Right renal cortex interstitium (tissue), 3 donors: Measurements from ENCODE around the gene PCDHGA6. TPM values are rescaled to one million over a fixed set of nuclear protein-coding genes. Genes with fewer than 3 reads are reported as not detected.
"Not testable (repeated sequence)": the region's sequence is repeated elsewhere in the genome, so short reads cannot be mapped to it uniquely, and the experiment has no call there.

ENCODE experiments used
- DNase-seq, 3 donors: peaks; one replicate each; pipeline ENCODE4 v3.0.0-alpha.2; 2013; ENCODE audit warnings: low read depth in 3 of 3, low spot score in 2 of 3
- polyA plus RNA-seq, 3 donors: library from polyadenylated mRNA; unstranded; fragments of 120-200 nt; gene quantifications; one replicate each; pipeline ENCODE4 v1.2.1, GENCODE V29; 2013; ENCODE audit not compliant: insufficient read length in 3 of 3

The PCDHGA6 gene
- polyA plus RNA-seq, 3 donors: 4.2 to 7.8 (median 5.8) TPM

DNA sequence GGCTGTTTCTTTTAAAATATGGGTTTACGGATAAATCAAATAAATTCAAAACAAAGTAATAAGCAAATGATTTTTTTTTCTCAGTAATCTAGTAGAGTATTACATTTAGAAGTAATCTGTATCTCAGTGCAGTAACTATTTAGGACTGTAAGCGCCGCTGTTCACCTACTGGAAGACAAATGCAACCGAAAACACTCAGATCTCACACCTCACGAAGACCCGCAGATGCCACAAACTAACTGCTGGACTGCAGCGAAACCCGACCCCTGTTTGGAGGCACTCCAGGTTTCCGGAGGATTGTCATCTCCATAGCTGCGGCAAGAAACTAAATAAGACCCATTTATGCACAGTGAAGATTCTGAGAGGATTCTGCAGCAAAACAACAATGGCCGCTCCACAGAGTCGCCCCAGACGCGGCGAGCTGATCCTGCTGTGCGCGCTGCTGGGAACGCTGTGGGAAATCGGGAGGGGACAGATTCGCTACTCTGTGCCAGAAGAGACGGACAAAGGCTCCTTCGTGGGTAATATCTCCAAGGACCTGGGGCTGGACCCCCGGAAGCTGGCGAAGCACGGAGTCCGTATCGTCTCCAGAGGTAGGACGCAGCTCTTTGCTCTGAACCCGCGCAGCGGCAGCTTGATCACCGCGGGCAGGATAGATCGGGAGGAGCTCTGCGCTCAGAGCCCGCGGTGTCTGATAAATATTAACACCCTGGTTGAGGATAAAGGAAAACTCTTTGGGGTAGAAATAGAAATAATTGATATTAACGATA lies 18.9 kb downstream of the PCDHGA6 start, which contains the start of gene PCDHGA8:
TSS of gene PCDHGA8 (plus strand) at position 205 of the 770 bp plus-strand sequence. CDS start at position 386, 181 bp downstream.
- DNase-seq: no peak

DNA sequence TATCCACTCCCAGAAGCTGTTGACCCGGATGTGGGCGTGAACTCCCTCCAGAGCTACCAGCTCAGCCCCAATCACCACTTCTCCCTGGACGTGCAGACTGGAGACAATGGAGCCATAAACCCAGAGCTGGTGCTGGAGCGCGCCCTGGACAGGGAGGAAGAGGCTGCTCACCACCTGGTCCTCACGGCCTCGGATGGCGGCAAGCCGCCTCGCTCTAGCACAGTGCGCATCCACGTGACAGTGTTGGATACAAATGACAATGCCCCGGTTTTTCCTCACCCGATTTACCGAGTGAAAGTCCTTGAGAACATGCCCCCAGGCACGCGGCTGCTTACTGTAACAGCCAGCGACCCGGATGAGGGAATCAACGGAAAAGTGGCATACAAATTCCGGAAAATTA lies 19.6 kb downstream of the PCDHGA6 start:
- DNase-seq: no peak

DNA sequence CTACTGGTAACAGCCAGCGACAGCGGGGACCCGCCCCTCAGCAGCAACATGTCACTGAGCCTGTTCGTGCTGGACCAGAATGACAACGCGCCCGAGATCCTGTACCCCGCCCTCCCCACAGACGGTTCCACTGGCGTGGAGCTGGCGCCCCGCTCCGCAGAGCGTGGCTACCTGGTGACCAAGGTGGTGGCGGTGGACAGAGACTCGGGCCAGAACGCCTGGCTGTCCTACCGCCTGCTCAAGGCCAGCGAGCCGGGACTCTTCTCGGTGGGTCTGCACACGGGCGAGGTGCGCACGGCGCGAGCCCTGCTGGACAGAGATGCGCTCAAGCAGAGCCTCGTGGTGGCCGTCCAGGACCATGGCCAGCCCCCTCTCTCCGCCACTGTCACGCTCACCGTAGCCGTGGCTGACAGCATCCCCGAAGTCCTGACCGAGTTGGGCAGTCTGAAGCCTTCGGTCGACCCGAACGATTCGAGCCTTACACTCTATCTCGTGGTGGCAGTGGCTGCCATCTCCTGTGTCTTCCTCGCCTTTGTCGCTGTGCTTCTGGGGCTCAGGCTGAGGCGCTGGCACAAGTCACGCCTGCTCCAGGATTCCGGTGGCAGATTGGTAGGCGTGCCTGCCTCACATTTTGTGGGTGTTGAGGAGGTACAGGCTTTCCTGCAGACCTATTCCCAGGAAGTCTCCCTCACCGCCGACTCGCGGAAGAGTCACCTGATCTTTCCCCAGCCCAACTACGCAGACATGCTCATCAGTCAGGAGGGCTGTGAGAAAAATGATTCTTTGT lies 20.9 kb downstream of the PCDHGA6 start:
- not testable (repeated sequence) for DNase-seq

DNA sequence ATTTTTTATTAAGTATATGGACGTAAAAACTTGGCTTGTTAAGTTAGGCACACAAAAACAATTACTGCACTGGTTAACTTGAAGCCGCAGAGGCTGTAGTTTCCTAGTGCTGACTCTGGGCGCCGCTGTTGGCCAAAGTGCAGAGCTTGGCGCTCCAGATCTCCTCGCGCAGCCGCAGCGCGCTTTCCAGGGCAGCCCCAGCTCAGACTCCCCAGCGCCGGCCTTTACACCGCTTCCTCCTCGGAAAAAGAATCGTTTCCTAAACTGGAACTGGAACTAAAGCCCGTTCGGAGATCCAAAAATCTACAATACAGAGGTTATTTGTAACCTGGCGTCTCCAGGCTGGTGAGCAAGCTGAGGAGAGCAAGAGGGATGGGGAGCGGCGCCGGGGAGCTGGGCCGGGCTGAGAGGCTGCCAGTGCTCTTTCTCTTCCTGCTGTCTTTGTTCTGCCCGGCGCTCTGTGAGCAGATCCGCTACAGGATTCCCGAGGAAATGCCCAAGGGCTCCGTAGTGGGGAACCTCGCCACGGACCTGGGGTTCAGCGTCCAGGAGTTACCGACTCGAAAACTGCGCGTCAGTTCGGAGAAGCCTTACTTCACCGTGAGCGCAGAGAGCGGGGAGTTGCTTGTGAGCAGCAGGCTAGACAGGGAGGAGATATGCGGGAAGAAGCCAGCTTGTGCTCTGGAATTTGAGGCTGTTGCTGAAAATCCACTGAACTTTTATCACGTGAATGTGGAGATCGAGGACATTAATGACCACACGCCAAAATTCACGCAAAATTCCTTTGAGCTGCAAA lies 24.3 kb downstream of the PCDHGA6 start, which contains the start of gene PCDHGB5:
TSS of gene PCDHGB5 (plus strand) at position 192 of the 796 bp plus-strand sequence. CDS start at position 373, 181 bp downstream.
- not testable (repeated sequence) for DNase-seq

DNA sequence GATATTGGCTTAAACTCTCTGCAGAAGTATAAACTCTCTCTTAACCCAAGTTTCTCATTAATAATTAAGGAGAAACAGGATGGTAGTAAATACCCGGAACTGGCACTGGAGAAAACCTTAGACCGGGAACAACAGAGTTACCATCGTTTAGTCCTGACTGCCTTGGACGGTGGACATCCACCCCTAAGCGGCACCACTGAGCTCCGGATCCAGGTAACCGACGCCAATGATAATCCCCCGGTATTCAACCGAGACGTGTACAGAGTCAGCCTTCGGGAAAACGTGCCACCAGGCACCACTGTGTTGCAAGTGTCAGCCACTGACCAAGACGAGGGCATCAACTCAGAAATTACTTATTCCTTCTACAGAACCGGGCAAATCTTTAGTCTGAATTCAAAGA lies 24.9 kb downstream of the PCDHGA6 start:
- DNase-seq: no peak

DNA sequence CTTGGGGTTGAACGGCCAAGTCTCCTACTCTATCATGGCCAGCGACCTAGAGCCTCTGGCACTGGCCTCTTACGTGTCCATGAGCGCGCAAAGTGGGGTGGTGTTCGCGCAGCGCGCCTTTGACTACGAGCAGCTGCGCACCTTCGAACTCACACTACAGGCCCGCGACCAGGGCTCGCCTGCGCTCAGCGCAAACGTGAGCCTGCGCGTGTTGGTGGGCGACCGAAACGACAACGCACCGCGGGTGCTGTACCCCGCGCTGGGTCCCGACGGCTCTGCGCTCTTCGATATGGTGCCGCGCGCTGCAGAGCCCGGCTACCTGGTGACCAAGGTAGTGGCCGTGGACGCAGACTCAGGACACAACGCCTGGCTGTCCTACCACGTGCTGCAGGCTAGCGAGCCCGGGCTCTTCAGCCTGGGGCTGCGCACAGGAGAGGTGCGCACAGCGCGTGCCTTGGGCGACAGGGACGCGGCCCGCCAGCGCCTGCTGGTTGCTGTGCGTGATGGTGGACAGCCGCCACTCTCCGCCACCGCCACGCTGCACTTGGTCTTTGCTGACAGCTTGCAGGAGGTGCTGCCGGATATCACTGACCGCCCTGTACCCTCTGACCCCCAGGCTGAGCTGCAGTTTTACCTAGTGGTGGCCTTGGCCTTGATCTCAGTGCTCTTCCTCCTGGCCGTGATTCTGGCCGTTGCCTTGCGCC lies 26.0 kb downstream of the PCDHGA6 start:
- DNase-seq: no peak

DNA sequence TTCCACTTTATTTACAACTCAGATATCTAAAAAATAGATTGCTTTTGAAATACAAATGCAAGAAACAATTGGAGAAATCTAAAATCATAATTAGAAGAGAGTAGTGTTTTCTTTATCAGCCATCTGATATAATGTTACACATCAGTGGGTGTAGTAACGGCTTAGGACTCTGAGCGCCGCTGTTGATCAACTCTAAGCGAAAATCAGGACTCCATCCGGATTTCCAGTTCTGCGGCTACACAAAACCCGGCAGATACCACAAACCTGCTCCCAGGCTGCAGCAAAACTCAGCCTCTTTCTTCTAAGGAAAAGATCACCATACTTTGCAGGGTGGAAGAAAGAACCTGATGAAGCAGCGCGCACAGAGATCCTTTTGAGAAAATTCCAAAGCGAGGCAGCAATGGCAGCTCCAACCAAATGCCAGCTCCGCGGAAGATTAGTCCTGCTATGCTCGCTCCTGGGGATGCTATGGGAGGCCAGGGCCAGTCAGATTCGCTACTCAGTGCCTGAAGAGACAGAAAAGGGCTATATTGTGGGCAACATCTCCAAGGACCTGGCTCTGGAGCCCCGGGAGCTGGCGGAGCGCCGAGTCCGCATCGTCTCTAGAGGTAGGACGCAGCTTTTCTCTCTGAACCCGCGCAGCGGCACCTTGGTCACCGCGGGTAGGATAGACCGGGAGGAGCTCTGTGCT lies 29.0 kb downstream of the PCDHGA6 start, which contains the start of gene PCDHGA9:
TSS of gene PCDHGA9 (plus strand) at position 226 of the 691 bp plus-strand sequence. CDS start at position 401, 175 bp downstream.
- DNase-seq: no peak

DNA sequence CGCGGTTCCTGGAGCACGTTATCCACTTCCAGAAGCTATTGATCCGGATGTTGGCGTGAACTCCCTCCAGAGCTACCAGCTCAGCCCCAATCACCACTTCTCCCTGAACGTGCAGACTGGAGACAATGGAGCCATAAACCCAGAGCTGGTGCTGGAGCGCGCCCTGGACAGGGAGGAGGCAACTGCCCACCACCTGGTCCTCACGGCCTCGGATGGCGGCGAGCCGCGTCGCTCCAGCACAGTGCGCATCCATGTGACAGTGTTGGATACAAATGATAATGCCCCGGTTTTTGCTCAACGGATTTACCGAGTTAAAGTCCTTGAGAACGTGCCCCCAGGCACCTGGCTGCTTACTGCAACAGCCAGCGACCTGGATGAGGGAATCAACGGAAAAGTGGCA lies 29.7 kb downstream of the PCDHGA6 start:
- DNase-seq: no peak

DNA sequence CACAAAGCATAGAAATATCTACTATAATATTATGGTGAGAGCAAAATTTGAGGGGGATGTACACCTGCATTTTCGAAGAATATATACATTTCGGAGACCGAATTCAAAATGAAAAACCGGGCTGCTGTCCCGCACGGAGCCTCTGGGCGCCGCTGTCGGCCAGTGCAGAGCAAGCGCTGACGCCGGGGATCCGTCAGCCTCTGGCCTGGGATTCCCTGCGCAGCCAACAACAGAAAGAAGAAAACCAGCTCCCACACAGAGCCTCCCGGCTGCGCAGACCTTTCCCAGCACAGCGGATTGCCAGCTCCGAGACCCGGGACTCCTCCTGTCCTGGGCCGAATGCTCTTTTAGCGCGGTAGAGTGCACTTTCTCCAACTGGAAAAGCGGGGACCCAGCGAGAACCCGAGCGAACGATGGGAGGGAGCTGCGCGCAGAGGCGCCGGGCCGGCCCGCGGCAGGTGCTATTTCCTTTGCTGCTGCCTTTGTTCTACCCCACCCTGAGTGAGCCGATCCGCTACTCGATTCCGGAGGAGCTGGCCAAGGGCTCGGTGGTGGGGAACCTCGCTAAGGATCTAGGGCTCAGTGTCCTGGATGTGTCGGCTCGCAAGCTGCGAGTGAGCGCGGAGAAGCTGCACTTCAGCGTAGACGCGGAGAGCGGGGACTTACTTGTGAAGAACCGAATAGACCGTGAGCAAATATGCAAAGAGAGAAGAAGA lies 34.3 kb downstream of the PCDHGA6 start, which contains the start of gene PCDHGB6:
TSS of gene PCDHGB6 (plus strand) at position 232 of the 716 bp plus-strand sequence. CDS start at position 414, 182 bp downstream.
- DNase-seq: not testable (repeated sequence)

DNA sequence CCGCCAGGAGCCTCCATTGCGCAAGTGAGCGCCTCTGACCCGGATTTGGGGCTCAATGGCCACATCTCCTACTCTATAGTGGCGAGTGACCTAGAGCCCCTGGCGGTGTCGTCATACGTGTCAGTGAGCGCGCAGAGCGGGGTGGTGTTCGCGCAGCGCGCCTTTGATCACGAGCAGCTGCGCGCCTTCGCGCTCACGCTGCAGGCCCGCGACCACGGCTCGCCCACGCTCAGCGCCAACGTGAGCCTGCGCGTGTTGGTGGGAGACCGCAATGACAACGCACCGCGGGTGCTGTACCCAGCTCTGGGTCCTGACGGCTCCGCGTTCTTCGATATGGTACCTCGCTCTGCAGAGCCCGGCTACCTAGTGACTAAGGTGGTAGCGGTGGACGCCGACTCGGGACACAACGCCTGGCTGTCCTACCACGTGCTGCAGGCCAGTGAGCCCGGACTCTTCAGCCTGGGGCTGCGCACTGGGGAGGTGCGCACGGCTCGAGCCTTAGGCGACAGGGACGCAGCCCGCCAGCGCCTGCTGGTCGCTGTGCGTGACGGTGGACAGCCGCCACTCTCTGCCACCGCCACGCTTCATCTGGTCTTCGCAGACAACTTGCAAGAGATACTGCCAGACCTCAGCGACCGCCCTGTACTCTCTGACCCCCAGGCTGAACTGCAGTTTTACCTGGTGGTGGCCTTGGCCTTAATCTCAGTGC lies 36.1 kb downstream of the PCDHGA6 start:
- no peak for DNase-seq

DNA sequence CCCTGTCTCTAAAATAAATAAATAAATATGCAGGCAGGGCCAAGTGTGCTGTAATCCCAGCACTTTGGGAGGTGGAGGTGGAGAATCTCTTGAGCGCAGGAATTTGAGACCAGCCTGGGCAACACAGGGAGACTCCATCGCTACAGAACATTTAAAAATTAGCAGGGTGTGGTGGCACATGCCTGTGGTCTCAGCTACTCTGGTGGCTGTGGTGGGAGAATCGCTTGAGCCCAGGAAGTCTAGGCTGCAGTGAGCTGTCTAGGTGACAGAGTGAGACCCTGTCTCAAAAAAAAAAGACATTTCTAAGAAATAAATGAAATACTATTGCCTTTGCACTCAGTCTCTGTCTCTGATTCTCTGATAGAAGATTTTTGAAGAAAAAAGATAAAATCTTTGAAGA lies 37.9 kb downstream of the PCDHGA6 start:
- DNase-seq: no peak

DNA sequence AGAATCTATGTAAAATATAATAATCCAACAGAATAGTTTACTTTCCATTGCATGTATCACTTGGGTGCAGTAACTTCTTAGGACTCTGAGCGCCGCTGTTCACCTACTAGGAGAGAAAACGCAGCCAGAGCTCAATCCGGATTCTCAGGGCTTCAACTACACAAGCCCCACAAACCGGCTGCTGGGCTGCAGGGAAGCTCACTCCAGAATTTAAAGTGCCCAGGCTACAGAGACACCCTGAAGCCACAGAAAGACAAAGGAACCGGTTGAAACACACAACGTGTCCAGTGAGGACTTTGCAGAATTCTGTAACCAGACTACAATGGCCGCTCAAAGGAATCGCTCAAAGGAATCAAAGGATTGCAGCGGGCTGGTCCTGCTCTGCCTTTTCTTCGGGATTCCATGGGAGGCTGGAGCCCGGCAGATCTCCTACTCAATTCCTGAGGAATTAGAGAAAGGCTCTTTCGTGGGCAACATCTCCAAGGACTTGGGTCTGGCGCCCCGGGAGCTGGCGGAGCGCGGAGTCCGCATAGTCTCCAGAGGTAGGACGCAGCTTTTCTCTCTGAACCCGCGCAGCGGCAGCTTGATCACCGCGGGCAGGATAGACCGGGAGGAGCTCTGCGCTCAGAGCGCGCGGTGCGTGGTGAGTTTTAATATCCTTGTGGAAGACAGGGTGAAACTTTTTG lies 39.3 kb downstream of the PCDHGA6 start, which contains the start of gene PCDHGA10:
TSS of gene PCDHGA10 (plus strand) at position 134 of the 686 bp plus-strand sequence. CDS start at position 323, 189 bp downstream.
- no peak for DNase-seq

DNA sequence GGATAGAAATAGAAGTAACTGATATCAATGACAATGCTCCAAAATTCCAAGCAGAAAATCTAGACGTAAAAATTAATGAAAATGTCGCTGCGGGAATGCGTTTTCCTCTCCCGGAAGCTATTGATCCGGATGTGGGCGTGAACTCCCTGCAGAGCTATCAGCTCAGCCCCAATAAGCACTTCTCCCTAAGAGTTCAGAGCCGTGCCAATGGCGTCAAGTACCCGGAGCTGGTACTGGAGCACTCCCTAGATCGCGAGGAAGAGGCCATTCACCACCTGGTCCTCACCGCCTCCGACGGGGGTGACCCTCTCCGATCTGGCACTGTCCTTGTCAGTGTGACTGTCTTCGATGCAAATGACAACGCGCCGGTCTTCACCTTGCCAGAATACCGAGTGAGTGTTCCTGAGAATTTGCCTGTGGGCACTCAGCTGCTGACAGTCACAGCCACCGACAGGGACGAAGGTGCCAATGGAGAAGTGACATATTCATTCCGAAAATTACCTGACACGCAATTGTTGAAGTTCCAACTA lies 39.9 kb downstream of the PCDHGA6 start:
- DNase-seq: no peak

DNA sequence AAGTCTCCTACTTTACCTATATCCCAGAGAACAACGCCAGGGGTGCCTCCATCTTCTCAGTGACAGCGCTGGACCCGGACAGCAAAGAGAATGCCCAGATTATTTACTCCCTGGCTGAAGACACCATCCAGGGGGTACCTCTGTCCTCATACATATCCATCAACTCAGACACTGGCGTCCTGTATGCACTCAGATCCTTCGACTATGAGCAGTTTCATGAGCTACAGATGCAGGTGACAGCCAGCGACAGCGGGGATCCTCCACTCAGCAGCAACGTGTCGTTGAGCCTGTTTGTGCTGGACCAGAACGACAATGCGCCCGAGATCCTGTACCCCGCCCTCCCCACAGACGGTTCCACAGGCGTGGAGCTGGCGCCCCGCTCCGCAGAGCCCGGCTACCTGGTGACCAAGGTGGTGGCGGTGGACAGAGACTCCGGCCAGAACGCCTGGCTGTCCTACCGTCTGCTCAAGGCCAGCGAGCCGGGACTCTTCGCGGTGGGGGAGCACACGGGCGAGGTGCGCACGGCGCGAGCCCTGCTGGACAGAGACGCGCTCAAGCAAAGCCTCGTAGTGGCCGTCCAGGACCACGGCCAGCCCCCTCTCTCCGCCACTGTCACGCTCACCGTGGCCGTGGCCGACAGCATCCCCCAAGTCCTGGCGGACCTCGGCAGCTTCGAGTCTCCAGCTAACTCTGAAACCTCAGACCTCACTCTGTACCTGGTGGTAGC lies 41.0 kb downstream of the PCDHGA6 start:
- DNase-seq: not testable (repeated sequence)

DNA sequence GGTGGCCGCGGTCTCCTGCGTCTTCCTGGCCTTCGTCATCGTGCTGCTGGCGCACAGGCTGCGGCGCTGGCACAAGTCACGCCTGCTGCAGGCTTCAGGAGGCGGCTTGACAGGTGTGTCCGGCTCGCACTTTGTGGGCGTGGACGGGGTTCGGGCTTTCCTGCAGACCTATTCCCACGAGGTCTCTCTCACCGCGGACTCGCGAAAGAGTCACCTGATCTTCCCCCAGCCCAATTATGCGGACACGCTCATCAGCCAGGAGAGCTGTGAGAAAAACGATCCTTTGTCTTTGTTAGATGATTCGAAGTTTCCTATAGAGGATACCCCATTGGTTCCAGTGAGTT lies 41.6 kb downstream of the PCDHGA6 start:
- DNase-seq: not testable (repeated sequence)

DNA sequence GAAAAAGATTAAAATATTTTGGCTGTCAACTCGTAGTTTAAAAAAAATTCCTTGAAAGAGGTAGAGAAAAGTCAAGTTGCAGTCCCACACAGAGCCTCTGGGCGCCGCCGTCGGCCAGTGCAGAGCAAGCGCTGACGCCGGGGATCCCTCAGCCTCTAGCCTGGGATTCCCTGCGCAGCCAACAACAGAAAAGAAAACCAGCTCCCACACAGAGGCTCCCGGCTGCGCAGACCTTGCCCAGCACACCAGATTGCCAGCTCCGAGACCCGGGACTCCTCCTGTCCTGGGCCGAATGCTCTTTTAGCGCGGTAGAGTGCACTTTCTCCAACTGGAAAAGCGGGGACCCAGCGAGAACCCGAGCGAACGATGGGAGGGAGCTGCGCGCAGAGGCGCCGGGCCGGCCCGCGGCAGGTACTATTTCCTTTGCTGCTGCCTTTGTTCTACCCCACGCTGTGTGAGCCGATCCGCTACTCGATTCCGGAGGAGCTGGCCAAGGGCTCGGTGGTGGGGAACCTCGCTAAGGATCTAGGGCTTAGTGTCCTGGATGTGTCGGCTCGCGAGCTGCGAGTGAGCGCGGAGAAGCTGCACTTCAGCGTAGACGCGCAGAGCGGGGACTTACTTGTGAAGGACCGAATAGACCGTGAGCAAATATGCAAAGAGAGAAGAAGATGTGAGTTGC lies 43.9 kb downstream of the PCDHGA6 start, which contains the start of gene PCDHGB7:
TSS of gene PCDHGB7 (plus strand) at position 184 of the 679 bp plus-strand sequence. CDS start at position 367, 183 bp downstream.
- DNase-seq: peak in 1 of 3 donors; percentile 29
